ENCODE measurements around the gene PRSS36.

DNA sequence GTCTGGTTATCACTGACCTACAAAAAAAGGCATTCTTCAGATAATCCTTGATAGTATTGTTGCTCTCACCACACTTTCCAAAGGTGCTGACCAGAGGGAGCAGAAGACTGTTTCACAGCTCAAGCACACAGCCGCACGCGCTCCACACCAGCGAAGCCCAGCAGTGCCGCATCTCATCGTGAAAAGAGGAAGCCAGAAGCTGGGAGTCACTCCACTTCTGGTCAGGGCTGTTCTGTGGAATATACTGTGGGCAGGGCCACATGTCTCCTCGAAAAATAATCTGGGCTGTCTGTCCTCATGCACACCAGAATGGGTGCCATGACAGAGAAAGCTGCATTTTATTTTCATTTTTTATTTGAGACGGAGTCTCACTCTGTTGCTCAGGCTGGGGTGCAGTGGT, 7.3 kb upstream of the PRSS36 start:
- TF ChIP-seq, protein P1, sequence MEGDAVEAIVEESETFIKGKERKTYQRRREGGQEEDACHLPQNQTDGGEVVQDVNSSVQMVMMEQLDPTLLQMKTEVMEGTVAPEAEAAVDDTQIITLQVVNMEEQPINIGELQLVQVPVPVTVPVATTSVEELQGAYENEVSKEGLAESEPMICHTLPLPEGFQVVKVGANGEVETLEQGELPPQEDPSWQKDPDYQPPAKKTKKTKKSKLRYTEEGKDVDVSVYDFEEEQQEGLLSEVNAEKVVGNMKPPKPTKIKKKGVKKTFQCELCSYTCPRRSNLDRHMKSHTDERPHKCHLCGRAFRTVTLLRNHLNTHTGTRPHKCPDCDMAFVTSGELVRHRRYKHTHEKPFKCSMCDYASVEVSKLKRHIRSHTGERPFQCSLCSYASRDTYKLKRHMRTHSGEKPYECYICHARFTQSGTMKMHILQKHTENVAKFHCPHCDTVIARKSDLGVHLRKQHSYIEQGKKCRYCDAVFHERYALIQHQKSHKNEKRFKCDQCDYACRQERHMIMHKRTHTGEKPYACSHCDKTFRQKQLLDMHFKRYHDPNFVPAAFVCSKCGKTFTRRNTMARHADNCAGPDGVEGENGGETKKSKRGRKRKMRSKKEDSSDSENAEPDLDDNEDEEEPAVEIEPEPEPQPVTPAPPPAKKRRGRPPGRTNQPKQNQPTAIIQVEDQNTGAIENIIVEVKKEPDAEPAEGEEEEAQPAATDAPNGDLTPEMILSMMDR (IDR thresholded peaks at IDR 0.05), result no peak
- TF ChIP-seq POLR2A (IDR thresholded peaks at IDR 0.05), result no peak
